GM12865 (cell line): Measurements from ENCODE around the gene GHSR.

Experiments used
- DNase-seq: peaks from one replicate; pipeline ENCODE4 v3.0.0; 2010; ENCODE audit warnings: low read depth
- H3K4me3 ChIP-seq: 2 replicates; pipeline ENCODE4 v1.5.1; 2011; ENCODE audit warnings: mild to moderate bottlenecking, low read depth, low read length, control low read depth
- CTCF ChIP-seq: IDR thresholded peaks from 2 replicates; pipeline ENCODE4 v1.5.1; 2011; ENCODE audit warnings: low read length, control low read depth, low read depth, inconsistent platforms; ENCODE audit not compliant: insufficient read depth; ENCODE audit errors: missing control alignments

Gene GHSR

GRCh38 chr3:172396400-172396799 lies 51.9 kb downstream of the GHSR start:
- TF ChIP-seq CTCF, result no peak
- no peak overlapping the region for H3K4me3 ChIP-seq
- DNase-seq, result no peak

- no peak for DNase-seq
- no peak overlapping the region for H3K4me3 ChIP-seq
- no peak for TF ChIP-seq CTCF
Observed at GRCh38 chr3:172394692-172395091, 53.6 kb downstream of the GHSR start.
